ENCODE measurements around the gene MPV17L2. TPM values are rescaled to one million over a fixed set of nuclear protein-coding genes. Genes with fewer than 3 reads are reported as not detected.
A peak's percentile ranks its signal among the peaks of the same experiment; 100 is the strongest.

The MPV17L2 gene
- total RNA-seq, 3 donors from 2014 or later = 6.7 to 12.4 (median 12.0) TPM

DNA sequence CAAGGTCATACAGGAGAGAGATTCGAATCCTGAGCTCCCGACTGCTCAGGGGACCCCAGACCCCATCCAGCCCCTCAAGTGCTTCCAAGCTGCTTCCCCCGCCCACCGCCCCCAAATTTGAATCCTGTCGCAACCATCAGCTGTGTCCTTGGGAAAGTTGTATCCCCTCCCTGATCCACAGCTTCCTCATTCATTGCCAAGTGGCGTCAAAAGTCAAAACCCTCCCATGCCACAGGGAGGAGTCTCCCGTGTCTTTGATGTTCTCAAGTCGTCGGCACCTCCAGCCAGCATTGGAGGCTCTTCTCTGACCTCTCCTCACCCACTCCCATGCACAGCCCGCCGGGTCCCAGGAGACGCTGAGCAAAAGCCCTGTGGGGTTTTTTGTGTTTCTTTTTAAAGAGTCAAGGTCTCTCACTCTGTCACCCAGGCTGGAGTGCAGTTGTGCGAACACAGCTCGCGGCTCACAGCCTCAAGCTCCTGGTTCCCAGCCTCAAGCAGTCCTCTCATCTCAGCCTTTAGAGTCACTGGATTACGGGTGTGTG lies 22.2 kb upstream of the MPV17L2 start:
- DNase-seq = peak in 1 of 3 donors; percentile 67
- intact Hi-C loops (cut with DNase I, micrococcal nuclease) = no loop called here
- Histone ChIP-seq H3K9me3 (no peaks in the 10 kb centered on the region), H3K36me3 (ENCODE audit: low read depth) (peaks cover 6% of the 10 kb centered on the region), H3K4me3 (no peak overlapping the region), H3K4me1 (ENCODE audit: low read depth) (peaks cover 6% of the 10 kb centered on the region)
- TF ChIP-seq, protein P1, sequence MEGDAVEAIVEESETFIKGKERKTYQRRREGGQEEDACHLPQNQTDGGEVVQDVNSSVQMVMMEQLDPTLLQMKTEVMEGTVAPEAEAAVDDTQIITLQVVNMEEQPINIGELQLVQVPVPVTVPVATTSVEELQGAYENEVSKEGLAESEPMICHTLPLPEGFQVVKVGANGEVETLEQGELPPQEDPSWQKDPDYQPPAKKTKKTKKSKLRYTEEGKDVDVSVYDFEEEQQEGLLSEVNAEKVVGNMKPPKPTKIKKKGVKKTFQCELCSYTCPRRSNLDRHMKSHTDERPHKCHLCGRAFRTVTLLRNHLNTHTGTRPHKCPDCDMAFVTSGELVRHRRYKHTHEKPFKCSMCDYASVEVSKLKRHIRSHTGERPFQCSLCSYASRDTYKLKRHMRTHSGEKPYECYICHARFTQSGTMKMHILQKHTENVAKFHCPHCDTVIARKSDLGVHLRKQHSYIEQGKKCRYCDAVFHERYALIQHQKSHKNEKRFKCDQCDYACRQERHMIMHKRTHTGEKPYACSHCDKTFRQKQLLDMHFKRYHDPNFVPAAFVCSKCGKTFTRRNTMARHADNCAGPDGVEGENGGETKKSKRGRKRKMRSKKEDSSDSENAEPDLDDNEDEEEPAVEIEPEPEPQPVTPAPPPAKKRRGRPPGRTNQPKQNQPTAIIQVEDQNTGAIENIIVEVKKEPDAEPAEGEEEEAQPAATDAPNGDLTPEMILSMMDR (IDR thresholded peaks at IDR 0.05) = no peak
- ATAC-seq = peak; percentile 6

DNA sequence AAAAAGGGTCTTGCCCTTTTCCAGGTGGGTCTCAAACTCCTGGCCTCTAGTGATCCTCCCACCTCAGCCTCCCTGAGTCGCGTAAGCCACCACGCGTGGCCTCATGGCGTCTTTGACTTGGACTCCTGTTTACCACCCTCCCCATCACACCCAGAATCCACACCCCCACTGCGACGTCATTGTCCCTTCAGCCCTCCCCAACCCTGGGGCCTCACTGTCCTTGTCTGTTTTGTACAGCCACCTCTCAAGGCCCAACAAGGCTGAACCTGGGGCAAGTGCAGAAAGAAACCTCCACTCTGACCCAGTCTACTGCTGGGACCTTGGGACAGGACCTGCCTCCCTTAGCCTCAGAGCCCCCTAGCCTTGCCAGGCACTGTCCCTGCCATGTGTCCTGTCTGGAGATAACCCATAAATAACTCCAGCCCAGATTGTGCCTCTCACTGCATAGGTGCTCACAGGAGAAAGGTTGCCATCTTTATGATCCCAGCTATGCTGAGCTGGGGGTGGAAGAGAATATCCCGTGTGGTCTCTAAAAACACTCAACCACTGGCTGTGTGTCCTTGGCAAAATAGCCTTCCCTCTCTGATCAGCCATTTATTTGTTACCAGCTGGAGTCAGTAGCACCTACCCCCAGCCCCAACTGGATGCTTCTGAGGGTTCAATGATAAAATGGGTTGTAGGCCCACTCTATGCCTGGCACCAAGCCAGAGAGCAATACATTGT lies 21.3 kb upstream of the MPV17L2 start:
- intact Hi-C loops (cut with DNase I, micrococcal nuclease) = no loop called here
- ATAC-seq (no peak), DNase-seq (no peak)
- peaks cover 6% of the 10 kb centered on the region for H3K4me1 ChIP-seq (ENCODE audit: low read depth)
- TF ChIP-seq, protein P1 (IDR thresholded peaks at IDR 0.05) = no peak
- H3K4me3 ChIP-seq = no peak overlapping the region
- H3K36me3 ChIP-seq (ENCODE audit: low read depth) = no peaks in the 10 kb centered on the region
- no peaks in the 10 kb centered on the region for H3K9me3 ChIP-seq

DNA sequence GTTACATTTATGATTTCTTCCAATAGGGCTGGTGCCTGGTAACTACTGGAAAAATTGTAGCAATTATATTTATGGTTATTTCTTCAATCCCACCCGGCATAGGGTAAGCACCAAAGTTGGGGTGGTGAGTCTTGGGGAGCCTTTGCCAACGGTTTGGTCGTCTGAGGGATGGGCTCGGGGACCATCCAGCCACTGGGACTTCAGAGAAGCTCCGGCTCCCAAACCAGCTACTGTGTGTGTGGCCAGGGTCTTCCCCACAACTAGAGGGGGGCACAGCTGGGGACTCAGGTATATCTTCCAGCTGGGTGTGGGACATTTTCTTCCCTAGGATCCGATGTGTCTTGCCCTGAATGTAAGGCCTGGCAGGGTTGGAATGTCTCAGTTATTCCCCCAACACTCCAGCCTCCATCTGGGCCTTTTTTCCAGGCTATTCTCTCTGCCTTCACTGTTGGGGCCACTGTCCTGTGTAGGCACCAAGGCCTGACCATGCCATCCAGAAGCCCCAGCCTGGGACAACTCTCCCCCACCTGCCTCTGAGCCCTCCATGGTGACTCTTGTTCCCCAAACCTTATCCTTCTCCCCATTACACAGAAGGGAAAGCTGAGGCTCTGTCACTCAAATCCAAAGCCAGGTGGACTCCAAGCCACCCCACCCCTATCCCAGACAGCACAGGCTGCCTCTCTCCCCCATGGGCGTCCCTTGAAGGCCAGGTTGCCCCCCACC lies 20.5 kb upstream of the MPV17L2 start:
- Histone ChIP-seq H3K9me3 (no peaks in the 10 kb centered on the region), H3K36me3 (ENCODE audit: low read depth) (no peaks in the 10 kb centered on the region), H3K4me1 (ENCODE audit: low read depth) (peaks cover 6% of the 10 kb centered on the region), H3K4me3 (no peak overlapping the region)
- intact Hi-C loops (cut with DNase I, micrococcal nuclease) = no loop called here
- TF ChIP-seq, protein P1 (IDR thresholded peaks at IDR 0.05) = no peak
- ATAC-seq (no peak), DNase-seq (no peak)

- DNase-seq = peak; percentile 54 to 87 (median 64)
- intact Hi-C loops (cut with DNase I, micrococcal nuclease) = no loop called here
- Histone ChIP-seq H3K9me3 (no peaks in the 10 kb centered on the region), H3K4me3 (no peak overlapping the region), H3K36me3 (ENCODE audit: low read depth) (no peaks in the 10 kb centered on the region), H3K4me1 (ENCODE audit: low read depth) (peaks cover 6% of the 10 kb centered on the region)
- ATAC-seq = peak; percentile 16
- TF ChIP-seq, protein P1 (IDR thresholded peaks at IDR 0.05) = no peak
Observed at GRCh38 chr19:18173054-18173571, 19.9 kb upstream of the MPV17L2 start.

DNA sequence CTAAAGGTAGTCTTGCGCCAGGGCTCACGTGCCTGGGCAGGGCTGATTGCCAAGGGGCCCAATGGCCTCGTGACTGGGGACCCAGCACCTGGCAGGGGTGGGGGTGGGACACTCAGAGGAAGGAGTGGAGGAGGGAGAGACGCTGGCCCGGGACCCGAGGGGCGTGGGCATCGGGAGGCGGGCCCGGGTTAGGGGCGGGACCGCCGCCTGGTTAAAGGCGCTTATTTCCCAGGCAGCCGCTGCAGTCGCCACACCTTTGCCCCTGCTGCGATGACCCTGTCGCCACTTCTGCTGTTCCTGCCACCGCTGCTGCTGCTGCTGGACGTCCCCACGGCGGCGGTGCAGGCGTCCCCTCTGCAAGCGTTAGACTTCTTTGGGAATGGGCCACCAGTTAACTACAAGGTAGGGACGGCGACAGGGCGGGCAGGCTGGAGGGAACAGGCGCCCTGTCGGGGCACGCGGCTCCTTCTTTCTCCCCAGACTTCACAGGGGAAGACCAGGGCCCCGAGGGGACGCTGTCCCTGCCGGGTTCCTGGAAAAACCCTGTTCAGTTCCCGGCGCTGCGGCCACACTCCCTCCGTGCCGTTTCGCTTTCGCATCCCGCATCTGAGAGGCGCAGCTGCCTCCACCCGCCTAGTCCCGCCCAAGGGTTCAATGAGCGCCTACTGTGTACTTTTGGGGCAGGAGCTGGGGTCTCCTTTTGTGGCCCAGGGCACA lies 19.3 kb upstream of the MPV17L2 start, which contains the start of gene IFI30:
IFI30 (plus strand) TSS at position 242 of the 717 bp plus-strand sequence; CDS start at position 271, 29 bp downstream.
- Histone ChIP-seq H3K4me1 (ENCODE audit: low read depth) (peaks cover 6% of the 10 kb centered on the region), H3K4me3 (peak within 1 kb of the TSS; percentile 15), H3K36me3 (ENCODE audit: low read depth) (no peaks in the 10 kb centered on the region), H3K9me3 (no peaks in the 10 kb centered on the region)
- peak; percentile 83 to 93 (median 87) for DNase-seq
- ATAC-seq = peak; percentile 83
- intact Hi-C loops (cut with DNase I, micrococcal nuclease) = no loop called here
- TF ChIP-seq, protein P1 (IDR thresholded peaks at IDR 0.05) = no peak

Data from mucosa of descending colon (tissue), 3 donors.